Retinal pigment epithelial cell (primary cell): Measurements from ENCODE around the gene GPR63.
A peak's percentile ranks its signal among the peaks of the same experiment; 100 is the strongest.

ENCODE experiments used
- DNase-seq: peaks from one replicate; pipeline ENCODE4 v3.0.0-alpha.2; 2010; ENCODE audit warnings: low read depth
- H3K4me3 ChIP-seq: 2 replicates; pipeline ENCODE4 v1.5.1; 2011; ENCODE audit warnings: mild to moderate bottlenecking, low read length, control low read depth, moderate library complexity
- TF ChIP-seq, protein P1 (sequence below): conservative IDR thresholded peaks from 2 replicates; pipeline ENCODE4 v1.5.1; 2011; ENCODE audit warnings: low read depth, low read length, control low read depth, inconsistent platforms

GPR63 gene

GRCh38 chr6:96762599-96762998 lies 74.7 kb downstream of the GPR63 start:
- H3K4me3 ChIP-seq: no peak overlapping the region
- TF ChIP-seq, protein P1, sequence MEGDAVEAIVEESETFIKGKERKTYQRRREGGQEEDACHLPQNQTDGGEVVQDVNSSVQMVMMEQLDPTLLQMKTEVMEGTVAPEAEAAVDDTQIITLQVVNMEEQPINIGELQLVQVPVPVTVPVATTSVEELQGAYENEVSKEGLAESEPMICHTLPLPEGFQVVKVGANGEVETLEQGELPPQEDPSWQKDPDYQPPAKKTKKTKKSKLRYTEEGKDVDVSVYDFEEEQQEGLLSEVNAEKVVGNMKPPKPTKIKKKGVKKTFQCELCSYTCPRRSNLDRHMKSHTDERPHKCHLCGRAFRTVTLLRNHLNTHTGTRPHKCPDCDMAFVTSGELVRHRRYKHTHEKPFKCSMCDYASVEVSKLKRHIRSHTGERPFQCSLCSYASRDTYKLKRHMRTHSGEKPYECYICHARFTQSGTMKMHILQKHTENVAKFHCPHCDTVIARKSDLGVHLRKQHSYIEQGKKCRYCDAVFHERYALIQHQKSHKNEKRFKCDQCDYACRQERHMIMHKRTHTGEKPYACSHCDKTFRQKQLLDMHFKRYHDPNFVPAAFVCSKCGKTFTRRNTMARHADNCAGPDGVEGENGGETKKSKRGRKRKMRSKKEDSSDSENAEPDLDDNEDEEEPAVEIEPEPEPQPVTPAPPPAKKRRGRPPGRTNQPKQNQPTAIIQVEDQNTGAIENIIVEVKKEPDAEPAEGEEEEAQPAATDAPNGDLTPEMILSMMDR: no peak
- no peak for DNase-seq

- TF ChIP-seq, protein P1: no peak
- DNase-seq: no peak
- no peak overlapping the region for H3K4me3 ChIP-seq
These were observed 75.5 kb downstream of the GPR63 start for GRCh38 chr6:96761794-96762193.

DNA sequence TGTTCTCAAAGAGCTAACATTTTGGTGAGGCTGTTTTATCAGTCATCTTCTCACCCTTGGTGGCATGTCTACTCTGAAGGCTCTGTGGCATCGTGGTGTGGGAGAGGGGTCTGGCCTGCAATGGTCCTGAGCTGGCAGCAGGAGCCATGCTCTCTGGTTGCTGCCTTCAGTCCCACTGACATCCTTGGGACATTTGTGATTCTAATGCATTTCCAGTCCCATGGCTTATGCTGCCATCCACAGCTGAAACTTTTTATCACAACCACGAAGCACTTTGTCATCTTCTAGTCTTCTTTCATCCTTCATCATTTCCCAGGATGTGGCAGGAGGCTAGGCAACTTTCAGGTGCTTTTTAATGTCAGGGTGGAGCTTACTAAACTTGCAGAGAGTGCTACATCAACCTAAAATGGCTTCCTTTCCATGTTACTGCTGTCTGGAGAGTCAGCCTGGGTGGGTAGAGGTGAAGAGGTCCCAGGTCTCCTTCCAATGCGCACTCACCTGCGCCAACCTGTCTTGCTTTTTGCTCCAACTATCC lies 77.1 kb downstream of the GPR63 start:
- TF ChIP-seq, protein P1: peak; percentile 12
- no peak for DNase-seq
- H3K4me3 ChIP-seq: no peak overlapping the region

DNA sequence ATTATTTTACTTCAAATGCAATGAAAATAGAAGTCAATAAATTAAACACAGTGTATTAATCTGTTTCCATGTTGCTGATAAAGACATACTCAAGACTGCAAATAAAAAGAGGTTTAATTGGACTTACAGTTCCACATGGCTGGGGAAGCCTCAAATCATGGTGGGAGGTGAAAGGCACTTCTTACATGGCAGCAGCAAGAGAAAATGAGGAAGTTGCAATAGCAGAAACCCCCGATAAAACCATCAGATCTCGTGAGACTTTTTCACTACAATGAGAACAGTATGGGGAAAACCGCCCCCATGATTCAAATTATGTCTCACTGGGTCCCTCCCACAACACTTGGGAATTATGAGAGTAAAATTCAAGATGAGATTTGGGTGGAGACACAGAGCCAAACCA lies 82.2 kb downstream of the GPR63 start:
- no peak overlapping the region for H3K4me3 ChIP-seq
- no peak for DNase-seq

DNA sequence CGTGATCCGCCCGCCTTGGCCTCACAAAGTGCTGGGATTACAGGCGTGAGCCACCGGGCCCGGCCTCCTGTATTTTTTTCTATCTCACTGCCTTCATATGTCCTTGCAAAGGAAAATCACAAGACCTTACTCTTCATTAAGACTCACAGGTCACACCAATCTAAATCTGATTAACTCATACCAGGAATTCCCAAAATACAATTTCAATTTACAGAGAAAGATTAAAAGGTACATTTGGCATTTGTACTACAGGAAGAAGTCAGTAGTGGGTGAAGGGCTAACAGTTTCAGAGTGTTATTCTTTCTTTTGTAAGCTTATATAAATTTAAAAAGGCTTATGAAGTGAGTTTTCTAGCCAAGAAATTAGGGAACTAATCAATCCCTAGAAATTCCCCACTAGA lies 87.4 kb downstream of the GPR63 start:
- no peak overlapping the region for H3K4me3 ChIP-seq
- DNase-seq: peak; percentile 91
- TF ChIP-seq, protein P1: no peak

More for the DNA sequence above, 82.2 kb downstream of the GPR63 start:
- TF ChIP-seq, protein P1: no peak
